NCI-H1048 (cell line): ENCODE data around the gene CDK14.
"Not testable (repeated sequence)": the region's sequence is repeated elsewhere in the genome, so short reads cannot be mapped to it uniquely, and the experiment has no call there.

ENCODE experiments used
- DNase-seq: peaks from one replicate; lab custom pipeline; 2025; lab: John Stamatoyannopoulos, UW

CDK14 gene

GRCh38 chr7:90792301-90792700 is 196.2 kb downstream of the CDK14 start:
- DNase-seq = no peak

- DNase-seq = not testable (repeated sequence)
Observed at GRCh38 chr7:90794234-90794633, 198.1 kb downstream of the CDK14 start.

- no peak for DNase-seq
Observed at GRCh38 chr7:90797596-90797995, 201.5 kb downstream of the CDK14 start.

GRCh38 chr7:90804370-90804769 is 208.2 kb downstream of the CDK14 start:
- no peak for DNase-seq

- not testable (repeated sequence) for DNase-seq
Observed at GRCh38 chr7:90815552-90815951, 219.4 kb downstream of the CDK14 start.

GRCh38 chr7:90816511-90817142 is 220.5 kb downstream of the CDK14 start:
- DNase-seq = no peak

- DNase-seq = no peak
Observed at GRCh38 chr7:90817151-90817550, 221.0 kb downstream of the CDK14 start.

GRCh38 chr7:90817846-90818245 is 221.7 kb downstream of the CDK14 start:
- DNase-seq = no peak

GRCh38 chr7:90818341-90818740 is 222.2 kb downstream of the CDK14 start:
- no peak for DNase-seq

- DNase-seq = no peak
Observed at GRCh38 chr7:90821961-90822620, 226.0 kb downstream of the CDK14 start.

- DNase-seq = no peak
Observed at GRCh38 chr7:90824386-90825307, 228.5 kb downstream of the CDK14 start.

GRCh38 chr7:90825779-90826178 is 229.7 kb downstream of the CDK14 start:
- DNase-seq = no peak

GRCh38 chr7:90828601-90829000 is 232.5 kb downstream of the CDK14 start:
- no peak for DNase-seq

GRCh38 chr7:90830308-90830707 is 234.2 kb downstream of the CDK14 start:
- DNase-seq = no peak

- no peak for DNase-seq
Observed at GRCh38 chr7:90832726-90833125, 236.6 kb downstream of the CDK14 start.

GRCh38 chr7:90833443-90833842 is 237.3 kb downstream of the CDK14 start:
- no peak for DNase-seq

- no peak for DNase-seq
Observed at GRCh38 chr7:90834771-90835170, 238.7 kb downstream of the CDK14 start.

GRCh38 chr7:90835861-90836260 is 239.7 kb downstream of the CDK14 start:
- no peak for DNase-seq

- DNase-seq = no peak
Observed at GRCh38 chr7:90836937-90837336, 240.8 kb downstream of the CDK14 start.

- no peak for DNase-seq
Observed at GRCh38 chr7:90838799-90839198, 242.7 kb downstream of the CDK14 start.

GRCh38 chr7:90839316-90839715 is 243.2 kb downstream of the CDK14 start:
- DNase-seq = no peak

GRCh38 chr7:90839727-90840291 is 243.7 kb downstream of the CDK14 start:
- DNase-seq = no peak
